ENCODE data around the gene DHRSX. TPM values are rescaled to one million over a fixed set of nuclear protein-coding genes. Genes with fewer than 3 reads are reported as not detected.

Gene DHRSX
- total RNA-seq, 1 donor from 2014 or later = 19.0 TPM

GRCh38 chrX:2502668-2503519 lies 2.1 kb upstream of the DHRSX start:
- Histone ChIP-seq H3K4me3 (ENCODE audit: low read depth, low read length) (no peak overlapping the region), H3K36me3 (ENCODE audit: control insufficient read depth, insufficient read depth, low read length) (no peaks in the 10 kb centered on the region), H3K27me3 (ENCODE audit: control insufficient read depth, insufficient read depth, low read length) (no peaks in the 10 kb centered on the region)
- no peak for FAIRE-seq
- peak; percentile 28 for DNase-seq (ENCODE audit: low read depth)
- TF ChIP-seq, protein P1, sequence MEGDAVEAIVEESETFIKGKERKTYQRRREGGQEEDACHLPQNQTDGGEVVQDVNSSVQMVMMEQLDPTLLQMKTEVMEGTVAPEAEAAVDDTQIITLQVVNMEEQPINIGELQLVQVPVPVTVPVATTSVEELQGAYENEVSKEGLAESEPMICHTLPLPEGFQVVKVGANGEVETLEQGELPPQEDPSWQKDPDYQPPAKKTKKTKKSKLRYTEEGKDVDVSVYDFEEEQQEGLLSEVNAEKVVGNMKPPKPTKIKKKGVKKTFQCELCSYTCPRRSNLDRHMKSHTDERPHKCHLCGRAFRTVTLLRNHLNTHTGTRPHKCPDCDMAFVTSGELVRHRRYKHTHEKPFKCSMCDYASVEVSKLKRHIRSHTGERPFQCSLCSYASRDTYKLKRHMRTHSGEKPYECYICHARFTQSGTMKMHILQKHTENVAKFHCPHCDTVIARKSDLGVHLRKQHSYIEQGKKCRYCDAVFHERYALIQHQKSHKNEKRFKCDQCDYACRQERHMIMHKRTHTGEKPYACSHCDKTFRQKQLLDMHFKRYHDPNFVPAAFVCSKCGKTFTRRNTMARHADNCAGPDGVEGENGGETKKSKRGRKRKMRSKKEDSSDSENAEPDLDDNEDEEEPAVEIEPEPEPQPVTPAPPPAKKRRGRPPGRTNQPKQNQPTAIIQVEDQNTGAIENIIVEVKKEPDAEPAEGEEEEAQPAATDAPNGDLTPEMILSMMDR (IDR thresholded peaks at IDR 0.05; ENCODE audit: insufficient read depth, low read length, severe bottlenecking) = no peak

- H3K4me3 ChIP-seq (ENCODE audit: low read depth, low read length) = no peak overlapping the region
- no peaks in the 10 kb centered on the region for H3K27me3 ChIP-seq (ENCODE audit: control insufficient read depth, insufficient read depth, low read length)
- H3K36me3 ChIP-seq (ENCODE audit: control insufficient read depth, insufficient read depth, low read length) = no peaks in the 10 kb centered on the region
- DNase-seq (ENCODE audit: low read depth) (no peak), FAIRE-seq (no peak)
- TF ChIP-seq, protein P1 (IDR thresholded peaks at IDR 0.05; ENCODE audit: insufficient read depth, low read length, severe bottlenecking) = no peak
Observed at GRCh38 chrX:2502120-2502667, 1.4 kb upstream of the DHRSX start.

DNA sequence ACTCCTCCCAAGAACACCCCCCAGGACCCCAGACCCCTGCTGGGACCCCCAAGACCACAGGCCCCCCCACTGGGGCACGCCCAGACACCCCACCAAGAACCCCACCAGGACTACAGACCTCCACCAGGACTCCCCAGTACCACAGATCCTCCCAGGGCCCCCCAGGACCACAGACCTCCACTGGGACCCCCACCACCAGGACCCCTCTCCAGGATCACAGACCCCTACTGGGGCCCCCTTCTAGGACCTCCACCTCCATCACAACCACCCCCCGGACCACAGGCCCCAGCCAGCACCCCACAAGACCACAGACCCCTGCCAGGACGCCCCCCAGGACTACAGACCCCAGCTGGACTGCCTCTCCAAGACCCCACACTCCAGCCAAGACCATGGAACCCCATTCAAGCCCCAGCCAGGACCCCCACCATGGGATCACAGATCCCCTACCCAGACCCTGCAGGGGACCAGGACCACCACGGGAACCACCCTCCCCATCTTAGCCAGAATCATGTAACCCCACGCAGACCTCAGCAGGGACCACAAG lies 855 bp upstream of the DHRSX start:
- H3K36me3 ChIP-seq (ENCODE audit: control insufficient read depth, insufficient read depth, low read length) = no peaks in the 10 kb centered on the region
- TF ChIP-seq, protein P1 (IDR thresholded peaks at IDR 0.05; ENCODE audit: insufficient read depth, low read length, severe bottlenecking) = no peak
- no peaks in the 10 kb centered on the region for H3K27me3 ChIP-seq (ENCODE audit: control insufficient read depth, insufficient read depth, low read length)
- DNase-seq (ENCODE audit: low read depth) (no peak), FAIRE-seq (no peak)
- no peak overlapping the region for H3K4me3 ChIP-seq (ENCODE audit: low read depth, low read length)

DNA sequence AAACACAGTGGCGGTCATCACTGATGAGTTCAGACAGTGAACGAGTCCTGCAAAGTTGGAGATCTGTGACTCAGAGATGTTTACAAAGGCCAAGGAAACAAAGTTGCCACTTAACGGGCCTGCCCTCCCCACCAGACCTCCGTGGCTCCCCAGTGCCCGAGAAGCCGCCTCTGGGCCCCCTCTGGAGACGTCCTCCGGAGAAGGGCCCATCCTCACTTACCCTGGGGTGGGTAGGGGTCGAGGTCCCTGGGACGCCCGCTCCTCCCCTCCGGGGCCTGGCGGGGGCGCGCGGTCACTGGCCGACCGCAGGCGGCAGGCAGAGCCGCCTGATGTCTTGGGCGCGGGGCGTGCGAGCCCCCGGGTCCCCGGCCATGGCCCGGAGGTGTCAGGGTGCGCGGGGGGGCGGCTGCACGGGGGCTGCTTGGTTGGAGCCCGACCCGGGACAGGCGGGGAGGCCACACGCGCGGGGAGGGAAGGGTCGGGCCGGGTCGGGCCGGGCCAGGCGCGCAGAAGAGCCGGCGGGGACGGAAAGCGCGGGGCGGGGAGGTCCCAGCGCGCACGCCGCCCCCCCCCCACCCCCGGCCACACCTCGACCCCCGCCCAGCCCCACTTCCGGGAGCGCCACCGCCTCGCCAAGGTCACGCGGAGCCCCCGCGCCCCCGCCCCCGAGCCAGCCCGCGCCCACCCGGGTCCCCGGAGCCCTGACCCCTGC lies 529 bp downstream of the DHRSX start:
- TF ChIP-seq, protein P1 (IDR thresholded peaks at IDR 0.05; ENCODE audit: insufficient read depth, low read length, severe bottlenecking) = no peak
- H3K4me3 ChIP-seq (ENCODE audit: low read depth, low read length) = peak overlapping the region; percentile 67
- no peaks in the 10 kb centered on the region for H3K27me3 ChIP-seq (ENCODE audit: control insufficient read depth, insufficient read depth, low read length)
- peaks cover 2% of the 10 kb centered on the region for H3K36me3 ChIP-seq (ENCODE audit: control insufficient read depth, insufficient read depth, low read length)
- no peak for FAIRE-seq
- peak; percentile 55 for DNase-seq (ENCODE audit: low read depth)

DNA sequence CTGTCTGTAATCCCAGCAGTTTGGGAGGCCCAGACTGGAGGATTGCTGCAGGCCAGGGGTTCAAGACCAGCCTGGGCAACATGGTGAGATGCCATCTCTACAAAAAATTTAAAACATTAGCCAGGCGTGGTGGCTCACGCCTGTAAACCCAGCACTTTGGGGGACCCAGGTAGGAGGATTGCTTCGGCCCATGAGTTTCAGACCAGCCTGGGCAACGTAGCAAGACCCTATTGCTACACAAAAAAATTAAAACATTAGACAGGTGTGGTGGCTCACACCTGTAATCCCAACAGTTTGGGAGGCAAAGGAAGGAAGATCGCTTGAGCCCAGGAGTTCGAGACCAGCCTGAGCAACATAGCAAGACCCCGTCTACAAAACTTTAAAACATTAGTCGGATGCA lies 1.3 kb downstream of the DHRSX start:
- DNase-seq (ENCODE audit: low read depth) (no peak), FAIRE-seq (no peak)
- TF ChIP-seq, protein P1 (IDR thresholded peaks at IDR 0.05; ENCODE audit: insufficient read depth, low read length, severe bottlenecking) = no peak
- Histone ChIP-seq H3K4me3 (ENCODE audit: low read depth, low read length) (peak overlapping the region; percentile 67), H3K27me3 (ENCODE audit: control insufficient read depth, insufficient read depth, low read length) (no peaks in the 10 kb centered on the region), H3K36me3 (ENCODE audit: control insufficient read depth, insufficient read depth, low read length) (peaks cover 2% of the 10 kb centered on the region)
